Retina (tissue), 1 donor: ENCODE data around the gene PPP2R1A.
"Not testable (repeated sequence)": the region's sequence is repeated elsewhere in the genome, so short reads cannot be mapped to it uniquely, and the experiment has no call there.

Source experiments
- DNase-seq: peaks from one replicate; pipeline ENCODE4 v3.0.0-alpha.2; 2016

The PPP2R1A gene

DNA sequence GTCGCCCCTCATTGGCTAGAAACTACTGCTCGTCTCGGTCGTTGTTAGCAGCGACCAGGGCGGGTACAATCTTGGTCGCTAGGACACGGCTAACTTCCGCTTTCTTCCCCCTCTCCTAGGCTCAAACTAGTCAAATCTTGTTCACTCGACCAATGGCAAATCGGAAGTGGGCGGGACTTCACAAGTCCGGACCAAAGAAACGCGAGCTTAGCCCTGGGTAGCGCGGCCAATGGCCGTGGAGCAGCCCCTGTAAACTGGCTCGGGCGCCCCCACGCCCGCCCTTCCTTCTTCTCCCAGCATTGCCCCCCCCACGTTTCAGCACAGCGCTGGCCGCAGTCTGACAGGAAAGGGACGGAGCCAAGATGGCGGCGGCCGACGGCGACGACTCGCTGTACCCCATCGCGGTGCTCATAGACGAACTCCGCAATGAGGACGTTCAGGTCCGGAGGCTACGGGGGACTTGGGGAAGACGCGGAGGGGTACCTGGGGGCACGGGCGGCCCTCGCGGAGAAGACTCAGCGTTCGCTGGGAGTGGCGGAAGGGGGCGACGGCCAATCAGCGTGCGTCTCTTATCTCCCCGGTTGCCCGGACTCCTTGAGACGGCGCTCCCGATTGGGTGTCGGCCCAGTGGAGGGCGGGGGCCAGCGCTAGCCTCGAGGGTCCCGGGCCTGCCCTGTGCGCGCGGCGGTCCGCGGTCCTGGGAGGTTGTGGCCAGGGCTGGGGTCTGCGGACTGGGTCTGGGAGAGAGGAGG lies at the start of gene PPP2R1A:
PPP2R1A (plus strand) TSS at position 318 of the 752 bp plus-strand sequence; CDS start at position 363, 45 bp downstream.
- DNase-seq, result peak; percentile 100

DNA sequence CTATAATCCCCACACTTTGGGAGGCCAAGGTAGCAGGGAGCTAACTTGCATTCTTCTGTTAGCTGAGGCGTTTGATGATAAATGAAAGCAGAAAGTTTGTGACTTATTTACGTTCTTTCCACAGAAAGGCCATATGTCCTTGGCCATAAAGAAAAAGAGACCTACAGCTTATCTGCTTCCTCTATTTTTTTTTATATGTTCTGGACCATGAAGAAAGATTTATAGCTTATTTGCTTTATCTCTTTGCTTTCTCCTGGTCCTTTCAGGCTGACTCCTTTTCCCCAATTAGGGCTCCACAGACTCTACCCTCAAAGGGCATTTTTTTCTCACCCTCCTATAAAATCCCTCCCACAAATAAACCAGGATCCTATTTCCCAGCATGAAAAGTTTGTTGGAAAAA lies 48.6 kb upstream of the PPP2R1A start:
- no peak for DNase-seq

DNA sequence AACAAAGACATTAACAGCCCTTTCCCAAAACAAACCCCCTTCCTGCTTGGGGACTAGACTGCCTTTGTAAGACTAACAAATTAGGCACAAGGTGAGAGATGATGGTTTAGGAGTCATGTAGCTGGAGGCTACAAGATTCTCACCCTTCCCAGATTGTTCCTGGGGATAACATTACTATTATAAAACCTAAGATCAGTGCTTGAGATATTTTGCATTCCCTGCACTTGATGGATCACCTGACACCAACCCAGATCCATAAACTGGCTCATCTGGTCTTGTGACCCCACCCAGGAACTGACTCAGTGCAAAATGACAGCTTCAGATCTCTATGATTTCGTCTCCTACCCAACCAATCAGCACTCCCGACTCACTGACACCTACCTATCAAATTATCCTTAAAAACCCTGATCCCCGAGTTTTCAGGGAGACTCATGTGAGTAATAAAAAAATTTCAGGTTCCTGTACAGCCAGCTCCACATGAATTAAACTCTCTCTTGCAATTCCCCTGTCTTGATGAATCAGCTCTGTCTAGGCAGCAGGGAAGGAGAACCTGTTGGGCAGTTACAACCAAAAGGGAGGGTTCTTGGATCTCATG lies 47.8 kb upstream of the PPP2R1A start:
- DNase-seq, result no peak

DNA sequence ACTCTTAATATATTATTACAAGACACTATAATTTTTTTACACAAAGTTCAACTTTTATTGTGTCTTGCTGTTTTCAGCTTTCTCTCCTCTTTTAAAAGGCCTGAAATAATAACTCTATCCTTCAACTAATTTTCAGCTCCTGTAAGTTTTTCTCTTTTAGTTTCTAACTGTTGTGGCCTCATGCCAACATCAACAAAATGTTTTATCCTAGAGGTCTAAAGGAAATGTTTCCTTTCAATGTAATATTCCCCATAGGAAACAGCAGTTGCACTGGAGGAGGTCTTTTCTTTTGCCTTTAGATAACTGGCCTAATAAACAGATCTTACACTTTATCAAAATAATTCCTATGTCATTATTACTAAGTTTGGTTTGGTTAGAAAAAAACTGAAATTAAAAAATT lies 41.6 kb upstream of the PPP2R1A start:
- DNase-seq, result no peak

DNA sequence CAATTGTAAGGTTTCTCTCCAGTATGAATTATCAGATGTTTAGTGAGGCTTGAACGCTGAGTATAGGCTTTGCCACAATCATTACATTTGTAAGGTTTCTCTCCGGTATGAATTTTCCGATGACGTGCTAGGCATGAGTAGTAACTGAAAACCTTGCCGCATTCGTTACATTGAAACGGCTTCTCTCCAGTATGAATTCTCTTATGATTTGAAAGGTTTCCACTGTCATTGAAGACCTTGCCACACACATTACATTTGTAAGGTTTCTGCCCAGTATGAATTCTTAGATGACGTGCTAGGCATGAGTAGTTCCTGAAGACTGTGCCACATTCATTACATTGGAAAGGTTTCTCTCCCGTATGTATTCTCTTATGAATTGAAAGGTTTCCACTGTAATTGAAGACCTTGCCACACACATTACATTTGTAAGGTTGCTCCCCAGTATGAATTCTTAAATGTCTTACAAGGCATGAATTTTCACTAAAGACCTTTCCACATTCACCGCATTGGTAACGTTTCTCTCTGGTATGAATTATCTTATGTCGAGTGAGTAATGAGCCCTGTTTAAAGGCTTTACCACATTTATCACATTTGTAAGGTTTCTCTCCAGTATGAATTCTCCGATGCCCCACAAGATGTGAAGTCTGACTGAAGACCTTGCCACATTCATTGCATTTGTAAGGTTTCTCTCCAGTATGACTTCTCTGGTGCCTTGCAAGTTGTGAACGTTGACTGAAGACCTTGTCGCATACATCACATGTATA lies 34.1 kb upstream of the PPP2R1A start:
- no peak for DNase-seq

DNA sequence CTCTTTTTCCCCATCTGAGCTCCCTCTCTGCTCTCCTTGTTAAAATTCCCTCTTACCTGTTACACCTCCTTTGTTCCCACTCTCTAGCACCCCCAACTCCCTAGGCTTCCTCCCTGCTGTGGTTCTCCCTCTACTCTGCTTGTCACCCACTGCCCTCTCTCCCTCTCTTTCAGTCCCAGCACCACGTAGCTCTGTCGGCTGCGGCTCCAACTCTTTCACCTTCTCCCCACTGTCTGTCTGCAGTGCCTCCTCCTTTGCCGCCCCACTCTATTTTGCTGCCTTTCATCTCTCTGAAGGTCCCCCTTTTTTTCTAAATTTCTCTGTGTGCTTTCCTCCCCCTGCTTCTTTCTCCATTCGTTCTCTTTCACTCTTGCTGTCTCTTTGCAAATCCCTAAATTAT lies 19.5 kb upstream of the PPP2R1A start:
- peak; percentile 4 for DNase-seq

DNA sequence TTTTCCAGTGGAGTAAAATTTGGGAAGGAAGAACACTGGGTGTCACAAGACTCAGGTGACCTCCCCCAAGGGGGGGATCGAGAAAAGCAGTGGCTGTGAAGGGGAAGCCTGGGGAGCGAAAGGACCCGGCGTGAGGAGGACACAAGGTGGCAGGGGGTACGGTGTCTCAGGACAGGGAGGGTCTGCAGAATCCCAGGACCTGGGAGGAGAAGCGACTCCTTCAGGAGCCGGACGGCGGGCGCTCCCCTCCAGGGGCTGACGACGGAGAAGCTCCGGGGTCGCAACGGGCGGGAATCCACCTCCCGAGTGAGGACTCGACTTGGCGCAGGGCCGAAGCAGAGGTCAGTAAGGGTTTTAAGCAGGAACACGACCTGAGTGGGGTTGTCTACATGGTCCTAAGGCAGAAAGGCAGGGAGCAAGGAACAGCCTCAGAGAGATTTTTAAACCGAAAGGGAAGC lies 19.0 kb upstream of the PPP2R1A start:
- peak; percentile 77 for DNase-seq

DNA sequence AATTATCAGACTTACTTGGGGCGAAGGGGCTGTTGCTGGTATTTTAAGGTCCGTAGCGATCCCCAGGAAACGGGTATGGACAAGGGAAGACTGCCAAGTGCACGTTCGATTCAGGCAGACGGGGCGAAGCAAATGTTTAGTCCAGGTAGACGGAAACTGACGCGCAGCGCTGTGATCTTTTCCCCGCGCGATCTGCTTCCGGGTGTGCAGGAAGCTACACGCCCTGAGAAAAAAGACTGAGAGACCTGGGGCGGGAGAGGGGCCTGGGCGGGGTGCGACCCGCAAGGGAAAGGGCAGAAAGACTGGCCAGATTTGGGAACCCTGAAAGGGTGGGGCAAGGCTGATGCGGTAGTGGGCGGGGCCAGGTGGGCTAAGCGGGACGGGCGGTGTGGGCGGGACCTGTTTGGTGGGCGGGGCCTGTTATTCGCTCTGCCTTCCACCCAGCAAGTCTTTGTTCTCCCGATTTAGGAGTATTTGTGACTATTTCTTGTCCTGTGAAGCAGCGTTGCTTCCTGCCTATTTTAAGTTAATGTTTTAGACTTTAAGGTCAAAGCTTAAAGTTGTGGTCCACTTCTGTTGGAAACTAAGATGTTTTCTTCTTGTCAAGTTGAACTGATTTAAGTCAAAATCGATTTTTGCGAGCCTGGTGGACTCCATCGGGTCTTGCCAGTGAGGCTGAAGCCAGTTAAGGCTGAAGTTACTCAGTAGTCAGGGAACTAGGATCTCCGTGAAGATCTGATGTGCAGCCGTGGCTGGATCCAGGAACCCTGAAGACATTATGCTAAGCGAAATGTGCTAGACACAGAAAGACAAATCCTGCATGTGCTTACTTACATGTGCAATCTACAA lies 18.3 kb upstream of the PPP2R1A start, which contains the start of gene ZNF836:
ZNF836 (minus strand) TSS at position 301 of the 849 bp plus-strand sequence. CDS start 3,549 bp downstream, outside the sequence.
- DNase-seq, result peak; percentile 78

DNA sequence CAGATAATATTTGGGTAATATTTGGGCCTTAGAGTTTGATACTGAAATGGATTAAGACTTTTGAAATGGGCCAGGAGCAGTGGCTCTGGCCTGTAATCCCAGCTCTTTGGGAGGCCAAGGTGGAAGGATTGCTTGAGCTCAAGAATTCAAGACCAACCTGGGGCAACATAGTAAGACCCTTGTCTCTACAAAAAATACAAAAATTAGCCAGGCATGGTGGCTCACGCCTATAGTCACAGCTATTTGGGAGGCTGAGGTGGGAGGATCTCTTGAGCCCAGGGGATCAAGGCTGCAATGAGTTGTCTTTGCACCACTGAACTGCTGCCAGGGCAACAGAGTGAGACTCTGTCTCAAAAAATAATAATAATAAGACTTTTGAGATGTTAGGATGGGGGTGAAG lies 17.5 kb upstream of the PPP2R1A start:
- no peak for DNase-seq

DNA sequence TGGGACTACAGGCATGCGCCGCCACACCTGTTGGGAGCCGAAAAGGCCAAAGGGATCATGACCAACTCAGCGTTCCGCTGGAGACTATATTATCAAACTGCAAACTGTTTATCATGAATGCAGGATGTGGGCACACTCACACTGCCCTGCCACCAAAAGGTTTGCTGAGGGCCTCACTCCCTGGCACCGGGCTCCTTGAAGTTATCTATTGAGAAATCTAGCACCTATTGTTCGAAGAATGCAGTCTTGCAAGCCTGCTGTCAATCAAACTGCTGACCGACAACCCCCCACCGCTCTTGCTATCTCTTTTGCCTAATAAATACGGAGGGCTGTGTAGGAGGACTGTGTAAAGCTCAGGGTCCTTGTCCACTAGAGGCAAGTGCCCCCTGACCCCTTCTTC lies 13.3 kb upstream of the PPP2R1A start:
- no peak for DNase-seq

DNA sequence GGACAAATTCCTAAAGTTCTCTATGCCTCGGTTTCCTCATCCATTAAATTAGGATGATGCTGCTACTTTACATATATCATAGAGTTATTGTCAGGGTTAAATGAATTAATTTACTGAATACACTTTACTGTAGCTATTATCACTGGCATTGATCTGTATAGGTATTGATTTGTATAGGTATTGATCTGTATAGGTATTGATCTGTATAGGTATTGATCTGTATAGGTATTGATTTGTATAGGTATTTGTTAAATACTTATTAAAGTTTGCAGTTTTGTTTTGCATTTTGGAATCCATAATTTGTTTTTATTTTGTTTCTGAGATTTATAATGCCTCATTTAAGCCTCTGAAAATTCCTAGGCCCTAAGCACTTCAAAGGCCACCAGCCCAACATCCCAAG lies 2.4 kb upstream of the PPP2R1A start:
- DNase-seq, result no peak

DNA sequence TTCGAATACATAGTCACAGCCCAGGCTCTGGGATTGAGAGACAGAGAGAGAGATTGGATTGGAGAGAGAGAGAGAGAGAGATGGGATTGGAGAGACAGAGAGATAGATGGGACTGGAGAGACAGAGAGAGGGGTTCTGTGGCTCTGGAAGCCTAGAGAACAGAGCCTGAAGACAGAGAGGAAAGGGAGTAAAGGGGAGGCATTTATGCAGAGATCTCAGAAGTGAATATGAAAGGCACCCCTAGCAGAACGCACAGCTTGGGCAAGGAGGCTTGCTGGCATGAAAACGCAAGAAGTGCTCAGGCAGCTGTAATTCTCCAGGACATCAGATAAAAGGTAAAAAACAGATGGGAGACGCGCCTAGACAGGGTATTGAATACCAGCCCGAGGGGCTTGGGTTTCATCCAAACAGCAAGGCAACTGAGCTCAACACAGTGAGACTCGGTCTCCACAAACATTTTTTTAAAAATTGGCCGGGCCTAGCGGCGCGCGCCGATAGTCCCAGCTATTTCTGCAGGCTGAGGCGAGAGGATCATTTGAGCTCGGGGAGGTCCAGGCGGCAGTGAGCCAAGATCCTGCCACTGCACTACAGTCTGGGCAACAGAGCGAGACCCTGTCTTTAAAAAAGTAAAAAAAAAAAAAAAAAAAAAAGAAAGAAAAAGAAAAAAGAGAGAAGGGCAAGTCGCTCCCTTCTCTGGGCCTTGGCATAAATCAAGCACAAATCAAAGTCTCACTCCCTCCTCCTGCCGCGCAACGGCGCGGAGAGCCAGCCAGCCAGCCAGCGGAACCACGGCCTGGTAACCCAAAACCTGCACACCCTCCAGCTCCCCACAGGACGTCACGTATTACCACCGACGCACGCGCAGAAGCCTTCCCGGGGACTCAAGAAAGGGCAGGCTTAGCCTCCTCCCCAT lies 774 bp upstream of the PPP2R1A start:
- DNase-seq, result no peak

DNA sequence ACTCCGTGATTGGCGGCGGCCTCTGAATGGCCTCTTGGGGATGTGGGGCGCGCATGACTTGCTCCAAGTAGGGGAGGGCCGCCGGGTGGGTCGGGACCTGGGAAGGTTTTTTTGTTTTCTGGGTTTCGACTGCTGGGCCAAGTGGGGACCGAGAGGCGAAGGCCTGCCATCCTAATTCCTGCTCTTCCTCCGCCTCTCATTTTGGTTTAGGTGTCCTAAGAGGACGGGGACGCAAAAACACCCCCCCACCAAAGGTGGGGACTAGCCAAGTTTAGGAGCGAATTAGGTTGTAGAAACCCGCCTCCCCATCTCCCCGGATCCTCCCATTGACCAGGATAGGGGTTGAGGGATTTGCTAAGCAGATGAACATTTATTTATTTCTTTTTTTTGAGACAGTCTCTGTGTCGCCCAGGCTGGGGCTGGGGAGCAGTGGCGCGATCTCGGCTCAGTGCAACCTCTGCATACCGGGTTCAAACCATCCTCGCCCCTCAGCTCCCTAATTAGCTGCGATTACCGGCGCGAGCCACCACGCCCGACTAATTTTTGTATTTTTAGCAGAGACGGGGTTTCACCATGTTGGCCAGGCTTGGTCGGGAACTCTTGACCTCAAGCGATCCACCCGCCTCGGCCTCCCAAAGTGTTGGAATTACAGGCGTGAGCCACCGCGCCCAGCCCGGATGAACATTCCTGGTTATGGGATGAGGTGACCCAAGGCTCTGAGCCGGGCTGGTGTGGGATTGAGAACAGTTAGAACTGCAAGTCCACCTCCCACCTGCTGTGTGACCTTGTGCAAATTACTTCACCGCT lies 838 bp downstream of the PPP2R1A start:
- DNase-seq, result no peak

DNA sequence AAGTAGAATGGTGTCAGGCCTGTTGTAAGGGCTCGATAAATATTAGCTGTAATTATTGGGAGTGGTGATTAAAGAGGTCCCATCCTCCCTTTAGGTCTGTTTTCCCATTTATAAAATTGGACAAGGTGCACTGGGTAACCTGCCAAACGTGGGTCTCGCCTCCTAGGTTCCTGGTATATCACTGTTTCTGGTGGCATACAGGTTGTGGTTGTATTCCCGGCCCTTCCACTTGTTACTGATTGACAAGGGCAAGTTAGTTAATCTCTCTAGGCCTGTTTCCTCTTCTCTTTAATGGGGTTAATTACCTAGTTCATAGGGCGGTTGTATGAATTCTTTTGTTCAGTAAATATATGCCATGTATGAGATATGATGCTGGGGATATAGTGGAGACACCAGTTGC lies 1.5 kb downstream of the PPP2R1A start:
- DNase-seq, result no peak

DNA sequence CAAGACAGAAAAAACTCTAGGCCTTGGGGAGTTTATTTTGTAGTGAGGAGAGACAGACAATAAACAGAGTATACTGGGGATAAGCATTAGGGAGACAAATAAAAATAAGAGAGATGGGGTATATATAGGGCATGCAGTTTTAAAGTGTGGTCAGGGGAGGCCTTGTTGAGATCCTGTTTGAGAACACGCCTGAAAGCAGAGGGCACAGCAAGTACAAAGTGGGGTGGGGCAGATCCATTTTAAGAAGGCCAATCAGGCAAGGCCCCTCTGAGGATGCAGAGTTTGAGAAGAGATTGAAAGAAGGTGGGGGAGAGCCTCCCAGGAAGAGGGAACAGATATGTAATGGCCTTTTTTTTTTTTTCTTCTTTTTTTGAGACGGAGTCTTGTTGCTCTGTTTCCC lies 2.1 kb downstream of the PPP2R1A start:
- no peak for DNase-seq

DNA sequence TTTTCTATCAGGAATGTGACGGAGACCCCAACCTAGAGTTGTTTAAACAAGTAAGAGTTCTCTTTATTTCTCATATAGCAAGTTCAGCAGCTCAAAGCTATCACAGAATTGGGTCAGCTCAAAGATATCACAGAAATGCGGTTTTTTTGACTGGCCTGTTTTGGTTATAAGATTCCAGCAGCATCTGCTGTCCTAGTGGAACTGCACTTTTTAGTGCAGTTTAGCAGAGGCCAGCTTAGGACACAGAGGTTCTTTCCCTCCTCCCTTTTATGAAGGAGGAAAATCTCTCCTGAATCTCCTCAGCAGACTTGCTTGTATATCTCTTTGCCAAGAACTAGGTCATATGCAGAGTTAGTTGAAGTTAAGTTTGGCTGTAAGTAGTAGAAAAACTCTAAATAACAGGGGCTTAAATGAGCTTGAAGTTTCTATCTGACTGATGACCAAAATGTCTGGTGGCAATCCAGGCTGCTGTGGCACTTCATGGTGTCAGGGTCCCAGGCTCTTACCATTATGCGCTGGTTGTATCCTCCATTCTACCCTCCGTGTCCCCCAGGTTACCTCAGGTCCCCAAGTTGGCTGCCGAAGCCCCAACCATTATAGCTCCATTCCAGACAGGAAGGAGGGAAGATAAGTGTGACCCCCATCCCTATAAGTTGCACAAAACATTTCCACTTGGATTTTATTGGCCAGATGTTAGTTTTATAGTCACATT lies 6.6 kb downstream of the PPP2R1A start:
- no peak for DNase-seq

DNA sequence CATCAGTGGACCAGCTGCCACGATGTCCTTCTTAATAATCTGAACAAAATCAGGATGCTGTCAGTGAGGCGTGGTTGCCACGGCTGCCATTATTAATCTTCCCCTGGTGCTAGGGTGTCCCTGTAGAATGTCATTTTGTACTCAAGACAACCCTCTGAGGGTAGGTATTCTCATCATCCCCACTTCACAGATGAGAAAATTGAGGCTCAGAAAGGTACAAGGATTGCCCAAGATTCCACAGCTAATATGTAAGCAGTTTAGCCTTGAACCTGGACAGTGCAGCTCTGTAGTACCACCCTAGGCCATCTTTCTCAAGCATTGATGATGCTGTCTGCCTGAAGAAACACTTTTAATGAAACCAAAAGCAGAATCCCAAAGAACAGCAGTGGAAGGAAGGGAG lies 8.1 kb downstream of the PPP2R1A start:
- no peak for DNase-seq

DNA sequence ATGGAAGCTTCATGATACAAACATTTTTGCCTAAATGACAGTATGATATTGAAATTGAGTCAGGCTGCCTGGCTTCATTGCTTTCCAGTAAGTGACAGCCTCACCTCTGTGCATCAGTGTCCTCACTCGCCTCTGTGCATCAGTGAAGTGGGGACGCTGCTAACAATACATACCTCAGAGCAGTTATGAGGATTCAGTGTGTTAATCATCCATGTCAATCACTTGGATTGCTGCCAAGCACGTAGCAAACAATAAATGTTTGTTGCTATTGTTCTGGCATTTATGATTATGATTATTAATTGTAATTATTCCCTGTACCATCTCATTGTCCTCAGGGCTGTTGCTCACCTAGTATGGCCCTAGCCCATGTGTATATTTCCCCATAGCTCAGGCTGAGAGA lies 8.8 kb downstream of the PPP2R1A start:
- no peak for DNase-seq

DNA sequence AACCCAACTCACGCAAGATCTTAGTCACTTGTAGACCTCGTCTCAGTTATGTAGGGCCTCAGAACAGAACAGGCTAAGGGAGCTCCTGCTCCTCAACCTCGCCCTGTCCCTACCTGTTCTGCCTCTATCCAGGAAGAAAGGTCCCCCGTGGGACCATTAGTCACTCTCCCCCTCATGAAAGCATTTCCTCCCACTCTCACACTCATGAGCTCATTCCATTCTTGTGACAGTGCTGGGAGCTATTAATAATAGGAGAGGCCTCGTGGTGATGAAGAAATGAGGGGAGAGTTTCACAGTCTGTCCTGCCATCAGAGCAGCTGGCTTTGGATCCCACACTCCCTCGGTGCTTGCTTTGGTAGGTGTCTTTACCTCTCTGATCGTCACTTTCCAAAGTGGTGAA lies 10.2 kb downstream of the PPP2R1A start:
- DNase-seq, result no peak

DNA sequence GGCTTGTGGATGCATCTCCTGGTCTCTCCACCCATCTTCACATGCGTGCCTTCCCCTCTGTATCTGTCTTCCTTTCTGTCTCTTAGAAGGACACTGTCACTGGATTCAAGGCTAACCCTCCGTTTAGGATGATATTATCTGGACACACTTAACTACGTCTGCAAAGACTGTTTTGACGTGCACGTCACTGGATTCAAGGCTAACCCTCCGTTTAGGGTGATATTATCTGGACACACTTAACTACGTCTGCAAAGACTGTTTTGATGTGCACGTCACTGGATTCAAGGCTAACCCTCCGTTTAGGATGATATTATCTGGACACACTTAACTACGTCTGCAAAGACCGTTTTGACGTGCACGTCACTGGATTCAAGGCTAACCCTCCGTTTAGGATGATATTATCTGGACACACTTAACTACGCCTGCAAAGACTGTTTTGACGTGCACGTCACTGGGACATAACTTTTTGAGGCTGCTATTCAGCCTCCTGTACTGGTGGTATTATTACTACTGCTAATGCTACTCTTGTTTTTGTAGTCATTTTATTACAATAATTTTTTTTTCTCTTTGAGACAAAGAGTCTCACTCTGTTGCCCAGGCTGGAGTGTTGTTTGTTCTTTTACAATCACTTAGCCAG lies 11.0 kb downstream of the PPP2R1A start:
- DNase-seq, result not testable (repeated sequence)
